HepG2 (cell line): ENCODE measurements around the gene CACNA2D3. TPM values are rescaled to one million over a fixed set of nuclear protein-coding genes. Genes with fewer than 3 reads are reported as not detected.

Experiments
- ADNP ChIP-seq: sonication (generic); formaldehyde crosslinking; IDR thresholded peaks from 2 replicates; pipeline ENCODE4 v1.4.0; 2020; ENCODE audit warnings: missing genetic modification reagents
- BHLHE40 ChIP-seq: IDR thresholded peaks from 2 replicates; pipeline ENCODE4 v1.6.1; 2011; ENCODE audit warnings: low read length, improper control_type of control experiment
- CBFB ChIP-seq: sonication (generic); formaldehyde crosslinking; IDR thresholded peaks from 2 replicates; pipeline ENCODE4 v1.4.0; 2020; ENCODE audit warnings: missing genetic modification reagents
- CEBPB ChIP-seq: IDR thresholded peaks from 2 replicates; pipeline ENCODE4 v1.6.1; 2011; ENCODE audit warnings: low read depth, low read length, improper control_type of control experiment, borderline replicate concordance
- CEBPG ChIP-seq: IDR thresholded peaks from 2 replicates; pipeline ENCODE4 v1.6.1; 2016
- ELF1 ChIP-seq: sonication (generic); formaldehyde crosslinking; IDR thresholded peaks from 2 replicates; pipeline ENCODE4 v1.4.0; 2020; ENCODE audit warnings: missing genetic modification reagents
- ELF3 ChIP-seq: IDR thresholded peaks from 2 replicates; pipeline ENCODE4 v1.6.1; 2016; ENCODE audit warnings: missing genetic modification reagents, missing compliant biosample characterization
- FOXJ3 ChIP-seq: sonication (generic); formaldehyde crosslinking; IDR thresholded peaks from 2 replicates; pipeline ENCODE4 v1.4.0; 2020; ENCODE audit warnings: missing genetic modification reagents, mild to moderate bottlenecking, borderline replicate concordance
- FOXP1 ChIP-seq, 2 experiments: fragments of 450-650 bp in 1 of 2; IDR thresholded peaks; 2 replicates each; pipeline ENCODE4 v1.6.1; 2017 to 2018; ENCODE audit warnings: antibody characterized with exemption in 1 of 2
- HDAC2 ChIP-seq: sonication (generic); formaldehyde crosslinking; IDR thresholded peaks from 2 replicates; pipeline ENCODE4 v1.4.0; 2020; ENCODE audit warnings: missing genetic modification reagents
- HMG20A ChIP-seq: IDR thresholded peaks from 2 replicates; pipeline ENCODE4 v1.6.1; 2016; ENCODE audit warnings: borderline replicate concordance
- HMG20B ChIP-seq: conservative IDR thresholded peaks from 2 replicates; pipeline ENCODE4 v1.6.1; 2016; ENCODE audit warnings: missing genetic modification reagents, missing compliant biosample characterization
- MIER2 ChIP-seq: IDR thresholded peaks from 2 replicates; pipeline ENCODE4 v1.6.1; 2016; ENCODE audit warnings: missing biosample characterization, missing genetic modification reagents
- NFE2L2 ChIP-seq: fragments of 150-350 bp; IDR thresholded peaks from 2 replicates; pipeline ENCODE4 v1.6.1; 2014; ENCODE audit warnings: low read length
- NFKBIZ ChIP-seq: IDR thresholded peaks from 2 replicates; pipeline ENCODE4 v1.6.1; 2018; ENCODE audit warnings: missing genetic modification reagents, missing compliant biosample characterization
- NR2F1 ChIP-seq, 2 experiments: fragments of 450-650 bp in 1 of 2; formaldehyde crosslinking in 1 of 2; IDR thresholded peaks; 2 replicates each; pipeline versions ENCODE4 v1.5.0 to v1.6.1; 2016 to 2020; ENCODE audit warnings: mild to moderate bottlenecking in 1 of 2, missing compliant biosample characterization in 1 of 2, missing genetic modification reagents in 1 of 2, moderate library complexity in 1 of 2
- NR2F2 ChIP-seq: IDR thresholded peaks from 2 replicates; pipeline ENCODE4 v1.6.1; 2012; ENCODE audit warnings: low read depth, inconsistent platforms, borderline replicate concordance
- NR2F6 ChIP-seq, 2 experiments: IDR thresholded peaks; 2 replicates each; pipeline ENCODE4 v1.6.1; 2016; ENCODE audit warnings: antibody characterized with exemption in 1 of 2, mild to moderate bottlenecking in 1 of 2
- SOX6 ChIP-seq, 2 experiments: fragments of 450-650 bp in 1 of 2; sonication (generic) in 1 of 2; formaldehyde crosslinking in 1 of 2; IDR thresholded peaks; 2 replicates each; pipeline versions ENCODE4 v1.4.0 to v1.6.1; 2017 to 2020; ENCODE audit warnings: antibody characterized with exemption in 1 of 2, mild to moderate bottlenecking in 1 of 2, missing genetic modification reagents in 1 of 2
- TBL1XR1 ChIP-seq: fragments of 150-350 bp; IDR thresholded peaks from 2 replicates; pipeline ENCODE4 v1.6.1; 2014; ENCODE audit warnings: borderline replicate concordance, low read length; ENCODE audit not compliant: partially characterized antibody
- TCF7L2 ChIP-seq: IDR thresholded peaks from 2 replicates; pipeline ENCODE4 v1.6.1; 2011; ENCODE audit warnings: mild to moderate bottlenecking, low read depth, low read length, moderate library complexity
- ZNF276 ChIP-seq: sonication (generic); formaldehyde crosslinking; IDR thresholded peaks from 2 replicates; pipeline ENCODE4 v1.4.0; 2020; ENCODE audit warnings: mild to moderate bottlenecking, low read depth, missing genetic modification reagents
- ZNF589 ChIP-seq: sonication (generic); formaldehyde crosslinking; conservative IDR thresholded peaks from 2 replicates; pipeline ENCODE4 v1.8.0; 2022; ENCODE audit warnings: mild to moderate bottlenecking, moderate library complexity, missing genetic modification reagents
- ZNF710 ChIP-seq: sonication (generic); formaldehyde crosslinking; IDR thresholded peaks from 2 replicates; pipeline ENCODE4 v1.5.0; 2020; ENCODE audit warnings: mild to moderate bottlenecking, missing genetic modification reagents, borderline replicate concordance
- polyA plus RNA-seq, 8 experiments: library from polyadenylated mRNA; depleted of rRNA in 3 of 8; stranded (reverse) in 7 of 8; unstranded in 1 of 8; fragments of >200 nt; fragmentation: Illumina TruSeq in 4 of 8; extraction: Trizol in 4 of 8; gene quantifications; 2 replicates each; pipeline versions ENCODE4 v1.2.1 to v1.2.3, GENCODE V29; 2011 to 2016; ENCODE audit warnings: low read depth in 4 of 8, missing spikeins in 1 of 8, mixed read lengths in 1 of 8; ENCODE audit not compliant: insufficient read depth in 1 of 8
- total RNA-seq, 5 experiments: library from RNA; depleted of rRNA; stranded (reverse); fragments of >200 nt; fragmentation: Illumina TruSeq; extraction: Trizol; gene quantifications; 2 replicates each; pipeline ENCODE4 v1.2.3, GENCODE V29; 2016; ENCODE audit warnings: low read depth in 1 of 5
- TF ChIP-seq, protein P1 (sequence below): sonication (generic); formaldehyde crosslinking; conservative IDR thresholded peaks from 2 replicates; pipeline ENCODE4 v1.4.0; 2020; ENCODE audit warnings: missing genetic modification reagents

The CACNA2D3 gene
- total and polyA plus RNA-seq, 2 of the 13 experiments (the other 11 are each of a cell fraction or from before 2014, with no cell fraction given): not detected

- TF ChIP-seq HMG20B (CRISPR knock-in tag) (peak; percentile 53; the same call in 1 of the 2 replicates), ELF3 (CRISPR knock-in tag) (peak; percentile 97), HDAC2 (CRISPR knock-in tag) (peak; percentile 27; the same call in 1 of the 2 replicates), TCF7L2 (peak; percentile 82), FOXP1 (IDR thresholded peaks at IDR 0.05) (peak; percentile 61; the same call in 1 of the 2 replicates), FOXP1 (CRISPR knock-in tag; IDR thresholded peaks at IDR 0.05) (peak; percentile 96), NR2F2 (0 out of 2 replicates have a peak, but pooled peaks have one; percentile 37), NR2F1 (CRISPR knock-in tag; IDR thresholded peaks at IDR 0.05) (0 out of 4 replicates have a peak, but pooled peaks of 1 of the 2 experiments have one; percentile 24), ZNF589 (CRISPR knock-in tag) (no peak), NFKBIZ (CRISPR knock-in tag) (peak; percentile 59; the same call in 1 of the 2 replicates), ELF1 (CRISPR knock-in tag) (peak; percentile 76), TBL1XR1 (no peak), SOX6 (IDR thresholded peaks at IDR 0.05) (no peak), SOX6 (CRISPR knock-in tag; IDR thresholded peaks at IDR 0.05) (peak; percentile 93), MIER2 (CRISPR knock-in tag) (0 out of 2 replicates have a peak, but pooled peaks have one; percentile 40), ADNP (CRISPR knock-in tag) (no peak), HMG20A (peak; percentile 84), ZNF710 (CRISPR knock-in tag) (no peak), CEBPB (peak; percentile 91), FOXJ3 (no peak), BHLHE40 (peak; percentile 71), ZNF276 (no peak), NFE2L2 (no peak), CEBPG (peak; percentile 81), CBFB (CRISPR knock-in tag) (peak; percentile 97), NR2F6 (IDR thresholded peaks at IDR 0.05) (peak; percentile 56; the same call in 1 of the 2 replicates), NR2F6 (CRISPR knock-in tag; IDR thresholded peaks at IDR 0.05) (peak; percentile 44; the same call in 1 of the 2 replicates)
- TF ChIP-seq, protein P1, sequence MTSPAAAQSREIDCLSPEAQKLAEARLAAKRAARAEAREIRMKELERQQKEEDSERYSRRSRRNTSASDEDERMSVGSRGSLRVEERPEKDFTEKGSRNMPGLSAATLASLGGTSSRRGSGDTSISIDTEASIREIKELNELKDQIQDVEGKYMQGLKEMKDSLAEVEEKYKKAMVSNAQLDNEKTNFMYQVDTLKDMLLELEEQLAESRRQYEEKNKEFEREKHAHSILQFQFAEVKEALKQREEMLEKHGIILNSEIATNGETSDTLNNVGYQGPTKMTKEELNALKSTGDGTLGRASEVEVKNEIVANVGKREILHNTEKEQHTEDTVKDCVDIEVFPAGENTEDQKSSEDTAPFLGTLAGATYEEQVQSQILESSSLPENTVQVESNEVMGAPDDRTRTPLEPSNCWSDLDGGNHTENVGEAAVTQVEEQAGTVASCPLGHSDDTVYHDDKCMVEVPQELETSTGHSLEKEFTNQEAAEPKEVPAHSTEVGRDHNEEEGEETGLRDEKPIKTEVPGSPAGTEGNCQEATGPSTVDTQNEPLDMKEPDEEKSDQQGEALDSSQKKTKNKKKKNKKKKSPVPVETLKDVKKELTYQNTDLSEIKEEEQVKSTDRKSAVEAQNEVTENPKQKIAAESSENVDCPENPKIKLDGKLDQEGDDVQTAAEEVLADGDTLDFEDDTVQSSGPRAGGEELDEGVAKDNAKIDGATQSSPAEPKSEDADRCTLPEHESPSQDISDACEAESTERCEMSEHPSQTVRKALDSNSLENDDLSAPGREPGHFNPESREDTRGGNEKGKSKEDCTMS: no peak
Measured at GRCh38 chr3:54443561-54444161, 321.3 kb downstream of the CACNA2D3 start (continued).
